HG03521 (cell line): ENCODE results near the gene CCL28.

Source experiments
- ATAC-seq: cut with Tn5 transposase; IDR thresholded peaks from one replicate; pipeline ENCODE4 v1.9.1; 2021; ENCODE audit warnings: mild to moderate bottlenecking, moderate library complexity; ENCODE audit not compliant: unreplicated experiment

CCL28 gene

DNA sequence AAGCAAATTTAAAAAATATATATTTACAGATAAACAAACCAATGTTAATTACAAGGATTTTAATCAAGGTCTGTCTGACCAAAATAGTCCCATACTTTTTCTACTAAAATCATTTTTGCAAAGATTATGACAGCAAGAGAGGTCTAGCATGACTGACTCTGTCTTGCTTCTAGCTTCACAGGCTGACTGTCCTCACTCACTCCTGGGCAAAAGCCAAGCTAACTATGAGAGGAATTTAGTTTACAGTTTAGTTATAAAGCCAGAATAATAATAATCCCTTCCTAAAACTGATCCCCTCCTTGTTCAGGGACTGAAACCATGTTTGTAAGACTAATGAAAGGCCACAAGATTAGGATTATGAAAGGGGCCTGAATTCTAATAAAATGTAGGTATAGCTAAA, 53.5 kb downstream of the CCL28 start:
- ATAC-seq, result no peak

DNA sequence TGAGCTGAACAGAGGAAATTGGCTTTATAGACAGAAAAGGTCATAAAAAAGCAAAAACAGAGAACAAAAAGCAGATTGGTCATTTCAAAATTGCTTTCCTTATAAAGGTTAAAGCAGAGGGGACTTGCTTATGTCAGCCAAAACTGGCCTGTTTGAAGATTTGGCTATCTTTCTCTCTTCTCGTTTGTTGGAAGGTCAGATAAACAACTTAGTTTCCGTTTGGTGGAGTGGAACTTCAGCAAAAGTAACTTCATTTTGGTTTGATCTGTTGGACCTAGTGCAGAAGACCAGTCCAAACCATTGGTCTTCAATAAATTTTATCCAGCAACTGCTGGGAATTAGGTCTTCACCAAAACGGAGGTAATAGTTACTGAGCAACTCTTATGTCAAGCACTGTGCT, 53.9 kb downstream of the CCL28 start:
- no peak for ATAC-seq

DNA sequence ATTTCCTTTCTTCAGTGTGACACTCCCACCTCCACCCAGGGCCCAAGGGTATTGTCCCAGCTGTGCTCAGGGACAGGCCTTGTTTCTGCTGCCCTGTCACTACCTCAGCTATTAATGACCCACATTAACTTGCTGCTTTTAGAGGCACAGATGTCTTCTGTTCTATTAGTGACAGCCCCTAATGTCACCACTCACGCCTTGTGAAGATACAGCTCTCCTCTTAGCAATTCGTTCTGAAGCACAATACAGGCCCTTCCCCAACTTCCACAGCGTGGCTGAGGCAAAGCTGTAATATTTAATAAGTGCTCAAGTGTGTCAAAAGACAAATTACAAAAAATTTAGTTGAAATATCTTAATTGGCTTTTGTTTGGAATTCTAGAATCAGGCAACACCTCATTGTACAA, 54.3 kb downstream of the CCL28 start:
- ATAC-seq, result no peak

DNA sequence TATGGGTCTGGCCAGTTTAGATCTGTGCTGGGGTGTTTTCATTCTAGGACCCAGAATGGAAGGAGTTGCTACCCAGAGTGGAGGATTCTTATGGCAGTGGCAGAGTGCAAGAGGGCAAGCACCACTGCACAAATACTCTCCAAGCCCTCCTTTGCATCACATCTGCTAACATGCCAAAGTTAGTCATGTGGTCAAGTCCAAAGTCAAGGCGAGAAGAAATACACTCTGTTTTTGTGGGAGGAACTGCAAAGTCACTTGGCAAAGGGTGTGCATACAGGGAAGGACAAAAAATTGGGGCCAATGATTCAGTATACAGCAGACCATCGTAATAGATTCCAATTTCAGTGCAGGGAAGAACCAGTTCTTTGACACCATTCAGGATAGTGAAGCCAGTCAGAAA, 55.1 kb downstream of the CCL28 start:
- ATAC-seq, result no peak

DNA sequence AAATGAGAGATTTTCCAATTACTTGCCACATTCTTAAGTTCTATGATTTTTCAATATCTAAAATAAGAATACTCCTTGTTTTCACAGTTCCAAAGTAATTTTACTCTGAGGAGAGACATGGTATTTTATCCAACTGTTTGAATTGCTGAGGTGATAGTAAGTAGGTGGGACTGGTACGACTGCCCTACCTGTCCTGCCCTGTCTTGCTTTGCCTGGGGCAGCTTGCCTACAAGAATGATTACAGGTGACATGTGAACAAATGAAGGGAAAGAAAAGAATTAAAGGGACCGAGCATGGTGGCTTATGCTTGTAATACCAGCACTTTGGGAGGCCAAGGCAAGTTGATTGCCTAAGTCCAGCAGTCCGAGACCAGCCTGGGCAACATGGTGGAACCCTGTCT, 57.4 kb downstream of the CCL28 start:
- ATAC-seq, result no peak

DNA sequence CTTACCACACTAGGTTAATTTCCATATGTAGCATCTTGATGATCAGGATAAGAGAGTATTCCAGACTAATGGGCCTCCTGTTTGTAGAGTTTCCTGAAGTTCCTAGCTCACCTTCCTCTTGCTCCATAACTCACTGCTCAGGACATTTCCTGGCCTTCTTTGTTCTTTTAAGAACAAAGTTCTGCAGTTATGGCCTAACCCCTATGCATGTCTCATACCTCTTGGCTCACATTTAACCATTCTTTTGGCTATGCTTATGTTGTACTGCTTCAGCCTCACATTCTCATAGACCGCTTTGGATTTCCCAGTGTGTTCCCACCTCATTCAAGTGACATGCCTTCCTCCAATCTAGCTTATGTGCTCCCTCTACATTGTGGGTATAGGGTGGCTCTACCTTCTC, 58.5 kb downstream of the CCL28 start:
- no peak for ATAC-seq

DNA sequence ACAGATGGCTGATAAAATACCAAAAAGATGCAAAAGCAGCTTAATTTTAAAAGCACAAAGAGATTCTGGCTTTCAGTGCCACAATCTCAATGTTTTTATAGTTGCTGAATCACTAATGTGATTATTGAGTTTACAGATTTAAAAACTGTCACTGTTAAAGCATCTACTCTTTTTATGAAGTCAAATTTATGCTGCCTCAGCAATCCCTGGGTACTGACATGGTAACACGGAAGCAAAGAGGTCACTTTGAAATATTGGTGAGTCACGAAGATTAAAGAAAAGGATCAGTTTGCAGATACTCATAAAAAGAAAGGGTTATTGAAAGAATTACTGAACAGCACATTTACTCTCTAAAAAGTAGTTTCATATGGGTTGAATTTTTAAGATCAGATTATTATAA, 59.3 kb downstream of the CCL28 start:
- no peak for ATAC-seq

DNA sequence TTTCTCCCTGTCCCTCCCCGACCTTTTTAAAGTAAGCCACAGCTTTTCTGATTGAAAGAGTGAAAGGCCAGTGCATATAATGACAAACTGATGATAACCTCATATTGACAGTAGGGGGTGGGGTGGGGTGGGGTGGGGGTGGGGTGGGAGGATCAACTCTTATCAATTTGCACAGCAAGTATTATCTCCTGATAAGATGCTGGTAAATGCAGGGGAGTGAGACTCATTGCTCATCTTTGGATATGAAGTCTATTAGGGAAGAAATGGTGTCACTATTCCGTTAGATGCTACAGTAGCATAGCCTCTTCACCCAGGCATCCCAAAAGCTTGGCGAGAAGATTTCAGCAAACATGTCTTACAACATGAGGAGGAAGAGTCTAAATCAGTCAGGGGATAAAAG, 60.1 kb downstream of the CCL28 start:
- no peak for ATAC-seq

DNA sequence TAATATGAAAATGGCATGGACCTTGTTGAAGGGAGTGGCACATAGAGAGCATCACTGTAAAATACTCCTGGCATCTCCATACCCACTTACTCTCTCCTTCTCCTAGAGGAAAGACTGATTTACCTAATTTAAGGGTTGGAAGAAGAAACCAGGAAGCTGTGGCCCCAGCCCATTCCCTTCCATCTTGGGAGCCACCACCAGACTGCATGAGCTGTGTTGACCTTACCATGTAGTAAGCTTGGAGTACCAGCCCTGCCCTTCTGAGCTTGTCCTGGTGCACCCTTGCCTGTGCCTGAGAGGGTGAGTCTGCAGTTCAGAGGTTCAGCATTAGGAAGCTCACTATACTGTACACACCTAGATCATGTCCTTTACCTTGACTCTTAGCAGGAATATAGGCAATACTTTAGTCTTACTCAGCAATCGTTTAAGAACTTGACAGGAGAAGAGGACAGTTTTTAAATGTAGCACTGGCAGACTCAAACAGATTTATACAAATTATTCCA, 63.3 kb downstream of the CCL28 start:
- no peak for ATAC-seq

DNA sequence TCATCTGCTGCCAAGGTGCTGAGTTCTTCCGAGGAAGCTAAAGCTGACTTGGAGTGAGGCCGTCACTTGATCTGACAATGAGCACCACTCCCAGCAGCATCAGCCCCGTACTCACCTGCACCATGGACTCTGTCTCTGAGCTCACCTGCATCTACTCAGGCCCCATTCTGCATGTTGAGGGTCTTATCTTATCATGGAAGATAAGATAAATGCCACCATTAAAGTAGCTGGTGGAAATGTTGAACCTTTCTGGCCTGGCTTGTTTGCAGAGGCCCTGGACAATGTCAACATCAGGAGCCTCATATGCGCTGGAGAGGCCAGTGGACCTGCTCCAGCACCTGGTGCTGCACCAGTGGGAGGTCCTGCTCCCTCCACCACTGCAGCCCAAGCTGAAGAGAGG, 64.0 kb downstream of the CCL28 start:
- no peak for ATAC-seq

DNA sequence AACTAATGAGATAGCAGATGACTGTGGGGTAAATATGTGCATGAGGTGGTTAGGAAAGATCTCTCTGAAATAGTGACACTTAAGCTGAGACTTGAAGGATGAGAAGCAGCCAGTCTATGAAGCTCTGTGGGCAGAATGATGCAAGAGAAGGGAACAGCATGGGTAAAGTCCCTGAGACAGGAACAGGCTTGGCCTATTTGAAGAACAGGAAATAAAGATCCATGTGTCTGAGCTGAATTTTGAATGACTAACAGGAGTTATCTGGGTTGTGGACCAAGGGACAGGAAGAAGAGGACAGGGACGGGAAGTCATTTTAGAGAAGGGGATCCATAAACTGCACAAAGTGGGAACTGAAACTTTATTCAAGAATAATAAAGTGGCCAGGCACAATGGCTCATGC, 73.3 kb downstream of the CCL28 start:
- ATAC-seq, result no peak

DNA sequence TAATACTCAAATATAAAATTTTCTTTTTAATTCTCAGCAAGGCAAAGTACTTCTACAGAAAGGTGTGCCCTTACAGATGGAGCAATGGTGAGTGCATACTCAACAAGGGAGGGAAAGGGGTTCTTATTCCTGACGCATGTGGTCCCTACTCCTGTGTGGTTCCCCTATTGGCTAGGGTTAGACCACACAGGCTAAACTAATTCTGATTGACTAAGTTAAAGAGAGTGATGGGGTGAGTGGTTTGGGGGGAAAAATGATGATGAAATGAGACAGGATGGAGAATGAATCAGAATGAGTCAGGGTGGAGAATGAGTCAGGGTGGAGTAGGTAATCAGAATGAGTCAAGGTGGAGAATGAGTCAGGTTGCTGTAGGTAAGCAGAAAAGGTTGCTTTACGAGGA, 76.0 kb downstream of the CCL28 start:
- ATAC-seq, result no peak

DNA sequence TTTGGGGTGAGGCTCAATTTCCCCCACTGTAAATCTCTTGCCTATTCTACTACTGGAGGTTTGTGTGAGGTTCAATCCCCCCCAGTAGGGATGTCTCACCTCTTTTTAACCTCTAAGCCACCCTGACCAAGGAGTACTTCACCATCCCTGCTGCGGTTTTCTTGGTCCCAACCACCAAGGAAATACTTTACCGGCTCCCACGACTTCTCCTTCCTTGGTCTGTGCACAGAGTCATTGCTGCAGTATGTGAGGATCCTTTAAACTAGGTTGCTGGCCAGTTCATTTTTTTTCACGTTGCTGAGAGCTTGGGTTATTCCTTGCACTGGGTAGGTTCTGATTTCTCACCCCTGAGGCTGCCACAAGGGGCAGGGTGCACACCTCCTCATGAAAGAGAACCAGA, 76.5 kb downstream of the CCL28 start:
- ATAC-seq, result no peak

DNA sequence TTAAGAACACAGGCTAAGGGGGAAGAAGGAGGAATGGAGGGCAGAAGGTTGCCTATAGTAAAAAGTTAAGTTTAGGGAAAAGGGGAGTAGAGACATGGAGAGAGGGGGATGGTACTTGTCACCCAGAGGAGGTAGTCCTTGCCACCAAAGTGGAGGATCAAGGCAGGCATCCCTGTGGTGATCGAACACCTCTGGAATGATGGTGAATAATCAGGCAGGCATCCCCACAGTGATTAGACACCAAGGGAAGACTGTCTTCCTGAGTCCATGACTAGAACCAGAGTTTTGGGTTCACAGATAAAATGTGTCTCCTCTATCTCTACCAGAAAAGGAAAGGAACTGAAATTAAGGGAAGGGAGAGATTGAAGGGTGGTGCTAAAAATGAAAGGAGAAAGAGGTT, 79.8 kb downstream of the CCL28 start:
- no peak for ATAC-seq
